Gastroesophageal sphincter (tissue), 4 donors: ENCODE results near the gene CAPN5. TPM values are rescaled to one million over a fixed set of nuclear protein-coding genes. Genes with fewer than 3 reads are reported as not detected.
A peak's percentile ranks its signal among the peaks of the same experiment; 100 is the strongest.

Experiments used
- ATAC-seq: fragments of 150-250 bp; one replicate; pipeline ENCODE4 v1.9.1; 2016; ENCODE audit warnings: mild to moderate bottlenecking, moderate library complexity
- H3K27ac ChIP-seq, 4 donors: fragments of 200-600 bp; sonication (generic) in 3 of 4; 1 replicate in 3 of 4; 2 replicates in 1 of 4; pipeline ENCODE4 v1.5.1; 2016 to 2019
- H3K27me3 ChIP-seq: fragments of 200-600 bp; sonication (generic); one replicate; pipeline ENCODE4 v1.5.1; 2019
- H3K36me3 ChIP-seq, 2 donors: fragments of 200-600 bp; sonication (generic); one replicate each; pipeline ENCODE4 v1.5.1; 2019; ENCODE audit warnings: control low read depth in 1 of 2
- H3K4me1 ChIP-seq, 3 donors: fragments of 200-600 bp; sonication (generic); 1 replicate in 2 of 3; 2 replicates in 1 of 3; pipeline ENCODE4 v1.5.1; 2016 to 2019; ENCODE audit warnings: control low read depth in 2 of 3
- H3K4me3 ChIP-seq, 2 donors: fragments of 200-600 bp; sonication (generic); one replicate each; pipeline ENCODE4 v1.5.1; 2019; ENCODE audit warnings: mild to moderate bottlenecking in 1 of 2, moderate library complexity in 1 of 2
- H3K9me3 ChIP-seq, 3 donors: fragments of 200-600 bp; sonication (generic); one replicate each; pipeline ENCODE4 v1.5.1; 2017 to 2019; ENCODE audit warnings: control low read depth in 2 of 3
- EP300 ChIP-seq: sonication (generic); formaldehyde crosslinking; IDR thresholded peaks from one replicate; pipeline ENCODE4 v1.6.1; 2017; ENCODE audit warnings: antibody characterized with exemption, mild to moderate bottlenecking
- POLR2A ChIP-seq, 2 donors: fragments of 450-650 bp; IDR thresholded peaks; one replicate each; pipeline ENCODE4 v1.6.1; 2017; ENCODE audit warnings: antibody characterized with exemption in 2 of 2, mild to moderate bottlenecking in 2 of 2, moderate library complexity in 1 of 2
- POLR2AphosphoS5 ChIP-seq: sonication (generic); formaldehyde crosslinking; IDR thresholded peaks from one replicate; pipeline ENCODE4 v1.6.1; 2017; ENCODE audit warnings: antibody characterized with exemption
- WGBS, 2 donors: methylation state at CpG; one replicate each; pipeline ENCODE4 v1.1.5; 2018; ENCODE audit warnings: low coverage in 1 of 2; 5-methylcytosine and 5-hydroxymethylcytosine counted together
- total RNA-seq, 4 donors: library from RNA; depleted of rRNA; stranded (reverse); fragments of >200 nt; gene quantifications; one replicate each; pipeline ENCODE4 v1.1.0, GENCODE V29; 2016
- TF ChIP-seq, protein P1 (sequence below), 4 experiments: fragments of 200-600 bp in 2 of 4; fragments of 450-650 bp in 2 of 4; sonication (generic) in 1 of 4; IDR thresholded peaks; one replicate each; pipeline ENCODE4 v1.5.1; 2017 to 2019; ENCODE audit warnings: antibody characterized with exemption in 4 of 4, mild to moderate bottlenecking in 2 of 4, moderate library complexity in 2 of 4

The CAPN5 gene
- total RNA-seq, 4 donors from 2014 or later = 4.1 to 9.4 (median 7.7) TPM

DNA sequence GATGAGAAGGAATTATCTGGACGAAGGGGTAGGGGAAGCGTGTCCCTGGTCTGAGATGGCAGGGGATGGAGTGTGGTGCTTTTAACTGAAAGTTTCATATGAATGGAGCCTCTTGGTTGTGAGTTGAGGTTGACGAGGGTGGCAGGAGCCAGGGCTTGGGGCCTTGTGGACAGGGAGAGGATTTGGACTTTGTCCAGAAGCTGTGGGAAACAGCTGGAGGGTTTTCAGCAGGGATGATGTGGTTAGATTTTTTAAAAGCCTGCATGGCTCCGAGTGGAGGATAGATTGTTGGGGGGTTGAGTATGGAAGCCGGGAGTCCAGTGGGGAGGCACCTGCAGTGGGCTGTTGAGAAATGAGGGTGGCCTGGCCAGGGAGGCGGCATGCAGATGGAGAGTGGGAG is 86.1 kb downstream of the CAPN5 start:
- Histone ChIP-seq H3K4me3 (no peak overlapping the region), H3K36me3 (no peaks in the 10 kb centered on the region), H3K27ac (no peak overlapping the region), H3K27me3 (peaks cover 8% of the 10 kb centered on the region), H3K4me1 (peaks cover 0 to 21% (median 0%) of the 10 kb centered on the region in 3 donors), H3K9me3 (no peaks in the 10 kb centered on the region)
- TF ChIP-seq EP300 = no peak
- TF ChIP-seq, protein P1, sequence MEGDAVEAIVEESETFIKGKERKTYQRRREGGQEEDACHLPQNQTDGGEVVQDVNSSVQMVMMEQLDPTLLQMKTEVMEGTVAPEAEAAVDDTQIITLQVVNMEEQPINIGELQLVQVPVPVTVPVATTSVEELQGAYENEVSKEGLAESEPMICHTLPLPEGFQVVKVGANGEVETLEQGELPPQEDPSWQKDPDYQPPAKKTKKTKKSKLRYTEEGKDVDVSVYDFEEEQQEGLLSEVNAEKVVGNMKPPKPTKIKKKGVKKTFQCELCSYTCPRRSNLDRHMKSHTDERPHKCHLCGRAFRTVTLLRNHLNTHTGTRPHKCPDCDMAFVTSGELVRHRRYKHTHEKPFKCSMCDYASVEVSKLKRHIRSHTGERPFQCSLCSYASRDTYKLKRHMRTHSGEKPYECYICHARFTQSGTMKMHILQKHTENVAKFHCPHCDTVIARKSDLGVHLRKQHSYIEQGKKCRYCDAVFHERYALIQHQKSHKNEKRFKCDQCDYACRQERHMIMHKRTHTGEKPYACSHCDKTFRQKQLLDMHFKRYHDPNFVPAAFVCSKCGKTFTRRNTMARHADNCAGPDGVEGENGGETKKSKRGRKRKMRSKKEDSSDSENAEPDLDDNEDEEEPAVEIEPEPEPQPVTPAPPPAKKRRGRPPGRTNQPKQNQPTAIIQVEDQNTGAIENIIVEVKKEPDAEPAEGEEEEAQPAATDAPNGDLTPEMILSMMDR (IDR thresholded peaks at IDR 0.05) = no peak
- TF ChIP-seq POLR2A (IDR thresholded peaks at IDR 0.05) = no peak
- no peak for TF ChIP-seq POLR2AphosphoS5
- ATAC-seq = no peak
- WGBS, 2 donors = 70 to 80% methylated on average over 4 to 5 of the region's 6 CpGs

DNA sequence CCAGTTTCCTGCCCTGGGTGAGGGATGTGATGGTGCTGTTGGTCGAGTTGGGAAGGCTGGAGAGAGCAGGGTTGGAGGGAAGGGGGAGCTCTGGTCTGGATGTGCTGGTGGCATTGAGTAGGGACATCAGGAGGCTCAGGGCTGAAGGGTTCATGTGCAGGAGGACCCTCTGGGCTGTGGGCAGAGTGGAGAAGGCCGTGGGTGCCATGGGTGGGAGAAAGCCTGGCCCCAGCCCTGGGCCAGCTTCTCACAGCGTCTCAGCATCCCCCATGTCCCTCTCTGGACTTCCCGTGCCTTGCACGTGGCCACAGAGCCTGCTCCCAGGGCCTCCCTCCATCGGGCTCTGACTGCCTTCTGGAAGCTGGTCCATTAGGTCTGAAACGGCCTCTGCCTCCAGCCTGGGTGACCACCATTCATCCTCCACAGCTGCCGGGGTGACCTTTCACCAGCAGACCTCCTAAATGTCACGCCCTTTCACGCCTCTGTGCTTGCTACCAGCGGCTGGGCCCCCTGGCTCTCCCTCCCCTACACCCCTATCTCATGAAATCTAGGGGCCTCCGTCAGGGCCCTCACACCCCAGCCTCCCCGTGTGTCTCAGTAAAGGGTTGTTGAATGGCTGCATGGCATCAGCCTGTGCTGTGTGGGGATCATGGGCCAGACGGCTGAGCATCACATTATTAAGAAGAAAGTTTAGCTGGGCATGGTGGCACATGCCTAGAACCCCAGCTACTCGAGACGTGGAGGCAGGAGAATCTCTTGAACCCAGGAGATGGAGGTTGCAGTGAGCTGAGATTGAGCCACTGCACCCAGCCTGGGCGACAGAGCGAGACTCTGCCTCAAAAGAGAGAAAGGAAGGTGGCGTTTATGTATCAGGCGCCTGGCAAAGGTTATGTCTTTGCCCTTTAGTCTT is 86.8 kb downstream of the CAPN5 start:
- H3K27ac ChIP-seq = no peak overlapping the region
- H3K36me3 ChIP-seq = no peaks in the 10 kb centered on the region
- WGBS, 2 donors = 61 to 91% methylated on average over 7 of the region's 20 CpGs
- peaks cover 0 to 17% (median 0%) of the 10 kb centered on the region in 3 donors for H3K4me1 ChIP-seq
- H3K4me3 ChIP-seq = no peak overlapping the region
- peaks cover 4% of the 10 kb centered on the region for H3K27me3 ChIP-seq
- H3K9me3 ChIP-seq = no peaks in the 10 kb centered on the region
- ATAC-seq = no peak
- TF ChIP-seq EP300 (no peak), POLR2A (IDR thresholded peaks at IDR 0.05) (no peak), POLR2AphosphoS5 (no peak)
- TF ChIP-seq, protein P1 (IDR thresholded peaks at IDR 0.05) = no peak

DNA sequence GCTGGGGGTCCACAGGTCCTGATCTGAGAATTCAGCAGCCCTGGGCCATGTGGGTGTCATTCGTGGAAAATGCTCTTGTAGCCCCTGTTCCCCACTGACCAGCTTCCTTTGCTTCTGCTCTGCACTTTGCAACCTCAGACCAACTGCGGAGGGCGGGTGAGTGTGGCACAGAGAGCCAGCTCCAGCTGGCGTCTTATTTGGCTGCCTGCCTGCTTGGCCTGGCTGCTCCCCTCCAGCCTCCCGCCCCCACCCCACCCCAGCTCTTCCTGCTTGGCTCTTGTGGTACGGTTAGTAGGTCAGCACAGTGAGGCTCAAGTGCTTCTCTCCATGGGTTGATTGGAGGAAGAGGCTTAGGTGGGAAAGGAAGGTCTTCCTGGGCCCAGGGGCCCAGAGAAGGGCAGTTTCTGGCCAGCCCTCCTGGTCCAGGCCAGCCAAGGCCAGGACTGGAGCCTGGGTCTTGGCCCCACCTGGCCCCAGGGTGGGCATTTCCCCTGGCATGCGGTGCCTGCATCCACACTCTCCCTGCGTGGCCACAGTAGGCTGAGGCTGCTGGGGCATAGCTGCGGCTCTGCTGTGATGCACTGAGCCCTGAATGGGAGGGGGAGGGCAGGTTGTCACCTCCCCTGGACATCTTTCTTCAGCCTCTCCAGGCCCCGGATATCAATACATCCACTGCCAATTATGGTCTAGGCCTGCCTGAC is 87.8 kb downstream of the CAPN5 start:
- no peak overlapping the region for H3K4me3 ChIP-seq
- WGBS, 2 donors = 10 to 83% methylated on average over 2 to 4 of the region's 10 CpGs
- H3K4me1 ChIP-seq = peaks cover 0 to 17% (median 0%) of the 10 kb centered on the region in 3 donors
- ATAC-seq = peak; percentile 32
- TF ChIP-seq EP300 (no peak), POLR2A (IDR thresholded peaks at IDR 0.05) (no peak)
- H3K27me3 ChIP-seq = peaks cover 4% of the 10 kb centered on the region
- no peaks in the 10 kb centered on the region for H3K9me3 ChIP-seq
- H3K27ac ChIP-seq = no peak overlapping the region
- H3K36me3 ChIP-seq = no peaks in the 10 kb centered on the region

DNA sequence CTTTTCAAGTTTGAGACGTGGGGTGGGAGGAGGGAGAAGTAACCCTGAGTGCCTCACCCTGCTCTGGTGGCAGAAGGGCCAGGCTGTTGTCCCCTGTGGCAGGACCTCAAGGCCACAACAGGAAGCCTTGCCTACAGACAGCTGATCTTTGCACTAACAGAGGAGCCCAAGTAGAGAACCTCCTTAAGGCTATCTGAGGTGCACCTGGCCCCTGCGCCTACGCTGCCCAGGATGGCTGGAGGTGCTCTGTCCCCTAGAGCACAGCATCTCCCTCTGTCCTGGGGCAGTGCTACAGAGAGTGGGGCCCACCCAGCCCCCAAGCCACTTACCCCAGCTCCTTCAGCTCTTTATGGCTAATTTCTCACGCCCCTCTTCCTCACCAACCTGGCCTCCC is 88.3 kb downstream of the CAPN5 start:
- TF ChIP-seq, protein P1 (IDR thresholded peaks at IDR 0.05) = no peak
- no peak for TF ChIP-seq POLR2AphosphoS5
- H3K36me3 ChIP-seq = no peaks in the 10 kb centered on the region
- 96 to 100% methylated on average over 3 of the region's 4 CpGs for WGBS, 2 donors
- peaks cover 0 to 17% (median 0%) of the 10 kb centered on the region in 3 donors for H3K4me1 ChIP-seq
- H3K27me3 ChIP-seq = peaks cover 2% of the 10 kb centered on the region
- ATAC-seq = peak; percentile 11
- no peaks in the 10 kb centered on the region for H3K9me3 ChIP-seq
- no peak overlapping the region for H3K27ac ChIP-seq
- H3K4me3 ChIP-seq = no peak overlapping the region

DNA sequence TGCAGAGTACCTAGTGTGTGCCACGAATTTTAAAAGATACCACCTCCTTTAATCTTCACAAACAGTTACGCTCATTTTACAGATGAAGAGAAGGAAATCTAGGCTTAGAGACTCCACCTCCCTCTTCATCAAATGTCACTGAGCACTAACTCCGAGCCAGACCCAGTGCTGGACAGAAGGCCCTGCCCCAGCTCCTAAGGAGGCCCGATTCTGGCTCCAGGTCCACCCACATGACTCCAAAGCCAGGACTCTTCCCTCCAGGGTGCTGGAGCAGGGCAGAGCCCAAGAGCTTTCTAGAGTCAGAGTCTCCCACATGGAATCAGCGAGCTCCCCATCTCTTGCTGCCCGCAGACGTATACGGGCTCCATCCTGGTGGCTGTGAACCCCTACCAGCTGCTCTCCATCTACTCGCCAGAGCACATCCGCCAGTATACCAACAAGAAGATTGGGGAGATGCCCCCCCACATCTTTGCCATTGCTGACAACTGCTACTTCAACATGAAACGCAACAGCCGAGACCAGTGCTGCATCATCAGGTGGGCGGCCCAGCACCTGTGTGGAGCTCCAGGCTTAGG is 88.9 kb downstream of the CAPN5 start:
- H3K36me3 ChIP-seq = no peaks in the 10 kb centered on the region
- H3K4me1 ChIP-seq = peaks cover 0 to 17% (median 0%) of the 10 kb centered on the region in 3 donors
- ATAC-seq = no peak
- no peak overlapping the region for H3K27ac ChIP-seq
- H3K9me3 ChIP-seq = no peaks in the 10 kb centered on the region
- H3K27me3 ChIP-seq = no peaks in the 10 kb centered on the region
- TF ChIP-seq EP300 = no peak
- no peak for TF ChIP-seq POLR2A (IDR thresholded peaks at IDR 0.05)
- no peak for TF ChIP-seq POLR2AphosphoS5
- TF ChIP-seq, protein P1 (IDR thresholded peaks at IDR 0.05) = no peak
- WGBS, 2 donors = 60% methylated on average over 1 of the region's 13 CpGs; no CpG with 5 or more reads in 1 of the 2 donors
- H3K4me3 ChIP-seq = no peak overlapping the region
